GM21737 (cell line): Measurements from ENCODE around the gene MAPKAPK2.
A peak's percentile ranks its signal among the peaks of the same experiment; 100 is the strongest.
"Not testable (repeated sequence)": the region's sequence is repeated elsewhere in the genome, so short reads cannot be mapped to it uniquely, and the experiment has no call there.

Experiments used
- ATAC-seq: cut with Tn5 transposase; IDR thresholded peaks from one replicate; pipeline ENCODE4 v1.9.1; 2021; ENCODE audit warnings: mild to moderate bottlenecking, moderate library complexity; ENCODE audit not compliant: unreplicated experiment

MAPKAPK2 gene

GRCh38 chr1:206684478-206685333, at the start of gene MAPKAPK2:
Gene MAPKAPK2 (plus strand): TSS chr1:206684905. CDS start chr1:206685230, 325 bp downstream.
- peak; percentile 49 for ATAC-seq

DNA sequence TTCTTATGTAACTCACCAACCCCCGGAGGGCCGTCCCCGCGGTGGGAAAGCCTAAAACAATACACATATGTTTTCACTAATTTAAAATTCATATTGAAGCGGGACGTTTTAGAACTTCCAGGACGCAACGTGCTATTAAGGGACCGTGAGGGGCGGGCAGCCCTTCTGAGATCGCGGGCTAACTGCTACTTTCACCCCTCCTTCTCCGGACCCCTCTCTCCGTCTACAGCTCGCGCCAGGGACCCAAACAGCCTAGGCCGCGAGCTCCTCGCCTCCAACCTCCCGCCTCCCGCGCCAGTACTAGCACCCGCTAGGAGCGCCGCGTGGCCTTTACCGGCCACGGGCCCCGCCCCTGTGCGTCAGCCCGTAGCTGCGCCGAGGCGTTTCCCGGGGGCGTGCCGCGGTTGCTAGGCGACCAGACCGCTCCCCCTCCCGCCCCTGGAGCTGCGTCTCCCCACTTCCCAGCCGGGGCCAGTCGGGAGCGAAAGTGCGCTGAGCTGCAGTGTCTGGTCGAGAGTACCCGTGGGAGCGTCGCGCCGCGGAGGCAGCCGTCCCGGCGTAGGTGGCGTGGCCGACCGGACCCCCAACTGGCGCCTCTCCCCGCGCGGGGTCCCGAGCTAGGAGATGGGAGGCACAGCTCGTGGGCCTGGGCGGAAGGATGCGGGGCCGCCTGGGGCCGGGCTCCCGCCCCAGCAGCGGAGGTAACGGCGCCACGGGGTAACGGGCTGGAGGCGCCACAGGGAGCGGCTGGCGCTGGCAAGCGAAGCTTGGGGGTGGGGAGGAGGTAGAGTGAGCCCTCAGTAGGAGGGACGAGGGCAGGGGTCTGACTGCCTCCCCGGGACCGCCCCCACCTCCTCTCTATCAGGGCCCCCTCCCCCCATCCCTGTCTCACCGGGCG, 49.4 kb upstream of the MAPKAPK2 start, which contains the start of gene DYRK3:
Gene DYRK3 (plus strand): TSS at position 457 of the 898 bp plus-strand sequence. CDS start 168 bp downstream, at position 625.
- peak; percentile 84 for ATAC-seq

- ATAC-seq, result no peak
Observed at GRCh38 chr1:206635978-206636345, 48.7 kb upstream of the MAPKAPK2 start.

GRCh38 chr1:206636671-206637070, 48.0 kb upstream of the MAPKAPK2 start:
- ATAC-seq, result no peak

DNA sequence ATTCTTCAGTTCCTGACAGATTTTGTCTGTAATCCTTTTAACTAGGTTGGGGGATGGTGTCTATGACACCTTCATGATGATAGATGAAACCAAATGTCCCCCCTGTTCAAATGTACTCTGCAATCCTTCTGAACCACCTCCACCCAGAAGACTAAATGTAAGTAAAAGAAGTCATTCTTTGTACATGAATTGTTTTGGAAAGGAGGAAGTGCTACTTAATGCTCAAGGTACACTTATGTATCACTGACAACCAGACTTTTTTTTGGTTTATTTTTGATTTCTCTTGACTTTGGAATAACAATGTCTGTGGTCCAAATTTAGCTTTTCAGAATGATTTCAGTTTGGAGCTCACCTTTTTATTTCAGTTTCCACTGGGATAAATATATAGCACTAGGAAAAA, 47.1 kb upstream of the MAPKAPK2 start:
- ATAC-seq, result no peak

DNA sequence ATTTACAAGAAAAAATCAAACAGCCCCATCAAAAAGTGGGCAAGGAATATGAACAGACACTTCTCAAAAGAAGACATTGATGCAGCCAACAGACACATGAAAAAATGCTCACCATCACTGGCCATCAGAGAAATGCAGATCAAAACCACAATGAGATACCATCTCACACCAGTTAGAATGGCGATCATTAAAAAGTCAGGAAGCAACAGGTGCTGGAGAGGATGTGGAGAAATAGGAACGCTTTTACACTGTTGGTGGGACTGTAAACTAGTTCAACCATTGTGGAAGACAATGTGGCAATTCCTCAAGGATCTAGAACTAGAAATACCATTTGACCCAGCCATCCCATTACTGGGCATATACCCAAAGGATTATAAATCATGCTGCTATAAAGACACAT, 42.6 kb upstream of the MAPKAPK2 start:
- ATAC-seq, result not testable (repeated sequence)

GRCh38 chr1:206643118-206643698, 41.5 kb upstream of the MAPKAPK2 start:
- ATAC-seq, result no peak

- no peak for ATAC-seq
Observed at GRCh38 chr1:206646504-206646903, 38.2 kb upstream of the MAPKAPK2 start.

- ATAC-seq, result no peak
Observed at GRCh38 chr1:206647224-206647623, 37.5 kb upstream of the MAPKAPK2 start.

DNA sequence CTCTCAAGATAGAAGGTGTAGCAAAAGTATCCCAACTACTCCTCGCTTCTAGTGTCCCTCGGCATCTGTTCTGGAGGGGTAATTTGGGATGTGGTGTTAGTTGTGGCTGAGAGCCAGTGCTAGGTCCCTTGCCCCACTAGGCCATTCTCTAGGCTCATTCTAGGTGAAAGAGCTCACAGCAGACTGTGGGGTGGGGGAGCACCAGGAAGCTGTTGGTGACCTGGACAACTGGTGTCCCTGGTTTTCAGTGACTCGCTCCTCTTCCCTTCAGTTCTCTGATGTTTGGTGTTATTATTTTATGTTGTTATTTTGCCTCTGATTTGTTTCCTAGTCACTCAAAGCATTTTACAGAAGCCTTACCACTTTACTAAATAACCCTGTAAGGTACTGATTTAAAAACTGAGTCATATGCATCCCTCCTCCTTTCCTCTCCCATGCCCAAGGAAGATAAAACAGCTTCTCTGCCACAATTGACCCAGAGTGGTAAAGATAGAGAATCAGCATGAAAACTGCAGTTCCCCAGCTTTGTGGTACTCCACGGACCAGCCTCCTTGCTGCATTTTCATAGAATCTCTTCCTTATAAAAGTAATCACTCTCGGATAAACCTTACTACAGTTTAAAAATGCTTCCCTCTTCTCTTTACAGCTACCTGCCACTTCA, 35.3 kb upstream of the MAPKAPK2 start:
- no peak for ATAC-seq

GRCh38 chr1:206651014-206651413, 33.7 kb upstream of the MAPKAPK2 start:
- no peak for ATAC-seq

GRCh38 chr1:206651958-206652890, 32.5 kb upstream of the MAPKAPK2 start:
- no peak for ATAC-seq

GRCh38 chr1:206653715-206654459, 30.8 kb upstream of the MAPKAPK2 start:
- ATAC-seq, result no peak

- ATAC-seq, result no peak
Observed at GRCh38 chr1:206654828-206655227, 29.9 kb upstream of the MAPKAPK2 start.

- ATAC-seq, result no peak
Observed at GRCh38 chr1:206655471-206655882, 29.2 kb upstream of the MAPKAPK2 start.

GRCh38 chr1:206656936-206657335, 27.8 kb upstream of the MAPKAPK2 start:
- no peak for ATAC-seq

- ATAC-seq, result no peak
Observed at GRCh38 chr1:206657751-206658150, 27.0 kb upstream of the MAPKAPK2 start.

- ATAC-seq, result no peak
Observed at GRCh38 chr1:206658264-206658980, 26.3 kb upstream of the MAPKAPK2 start.
